ENCODE data around the gene PIF1.
A peak's percentile ranks its signal among the peaks of the same experiment; 100 is the strongest.

PIF1 gene, protein sequence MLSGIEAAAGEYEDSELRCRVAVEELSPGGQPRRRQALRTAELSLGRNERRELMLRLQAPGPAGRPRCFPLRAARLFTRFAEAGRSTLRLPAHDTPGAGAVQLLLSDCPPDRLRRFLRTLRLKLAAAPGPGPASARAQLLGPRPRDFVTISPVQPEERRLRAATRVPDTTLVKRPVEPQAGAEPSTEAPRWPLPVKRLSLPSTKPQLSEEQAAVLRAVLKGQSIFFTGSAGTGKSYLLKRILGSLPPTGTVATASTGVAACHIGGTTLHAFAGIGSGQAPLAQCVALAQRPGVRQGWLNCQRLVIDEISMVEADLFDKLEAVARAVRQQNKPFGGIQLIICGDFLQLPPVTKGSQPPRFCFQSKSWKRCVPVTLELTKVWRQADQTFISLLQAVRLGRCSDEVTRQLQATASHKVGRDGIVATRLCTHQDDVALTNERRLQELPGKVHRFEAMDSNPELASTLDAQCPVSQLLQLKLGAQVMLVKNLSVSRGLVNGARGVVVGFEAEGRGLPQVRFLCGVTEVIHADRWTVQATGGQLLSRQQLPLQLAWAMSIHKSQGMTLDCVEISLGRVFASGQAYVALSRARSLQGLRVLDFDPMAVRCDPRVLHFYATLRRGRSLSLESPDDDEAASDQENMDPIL

DNA sequence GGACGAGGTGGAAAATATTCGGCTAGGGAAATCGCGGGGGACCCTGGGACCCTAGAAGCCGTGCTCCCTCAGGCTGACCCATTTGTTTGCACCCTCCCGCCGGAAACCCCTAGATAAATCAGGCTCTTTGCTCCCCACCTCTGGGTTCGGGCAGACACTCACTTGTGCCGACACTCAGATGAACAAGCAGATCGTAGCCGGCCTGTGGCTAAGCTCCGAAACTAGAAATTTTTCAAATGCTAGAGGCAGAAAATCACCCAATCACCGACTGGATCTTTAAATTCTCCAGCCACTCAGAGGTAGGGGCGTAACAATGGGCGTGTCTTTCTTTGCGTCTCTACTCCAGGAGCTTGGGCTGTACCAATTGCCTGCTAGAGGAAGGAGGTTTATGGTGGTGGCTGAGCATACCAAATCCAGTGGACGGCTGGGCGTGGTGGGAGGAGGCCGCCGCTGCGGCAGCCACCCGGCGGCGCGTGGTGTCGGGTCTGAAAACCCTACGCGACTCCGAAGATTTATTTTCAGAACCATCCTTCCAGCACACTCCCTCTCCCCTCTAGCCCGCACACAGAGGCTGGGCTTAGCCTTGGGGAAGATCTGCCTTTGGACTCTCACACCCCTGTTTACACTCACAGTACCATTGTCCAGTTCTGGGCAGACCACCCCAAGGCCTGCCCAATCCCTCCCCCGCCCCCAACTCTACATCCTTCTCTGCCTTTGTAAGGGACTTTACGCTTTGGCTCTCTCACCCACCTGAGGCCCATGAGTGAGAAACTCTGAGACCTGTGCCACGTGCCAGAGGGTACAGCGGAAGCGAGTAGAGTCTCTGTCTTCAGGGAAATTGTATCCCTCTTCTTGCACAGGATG, at the start of gene PIF1:
TSS of gene PIF1 (minus strand) at position 217 of the 864 bp plus-strand sequence. CDS start 1,312 bp downstream, outside the sequence.
- peak; percentile 99 for DNase-seq (ENCODE audit: low read depth)

DNA sequence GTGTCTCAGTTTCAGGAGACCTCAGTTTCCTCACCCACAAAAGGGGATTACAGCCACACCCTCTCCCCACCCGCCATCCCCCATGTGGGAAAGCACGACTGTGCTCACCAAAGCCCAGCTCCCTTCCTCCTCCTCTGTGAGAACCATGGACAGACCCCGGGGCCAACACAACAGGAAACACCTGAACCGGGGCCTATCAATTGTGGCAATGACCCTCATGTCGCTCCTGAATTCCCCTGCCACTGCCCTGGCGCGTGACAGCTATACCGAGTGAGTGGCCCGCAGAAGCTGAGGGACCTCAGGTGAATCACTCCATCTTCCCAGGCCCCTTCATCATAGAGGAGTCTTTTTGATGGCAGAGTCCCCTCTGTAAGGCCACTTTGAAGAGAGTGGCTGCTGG, 44.9 kb upstream of the PIF1 start:
- no peak for DNase-seq (ENCODE audit: low read depth)

DNA sequence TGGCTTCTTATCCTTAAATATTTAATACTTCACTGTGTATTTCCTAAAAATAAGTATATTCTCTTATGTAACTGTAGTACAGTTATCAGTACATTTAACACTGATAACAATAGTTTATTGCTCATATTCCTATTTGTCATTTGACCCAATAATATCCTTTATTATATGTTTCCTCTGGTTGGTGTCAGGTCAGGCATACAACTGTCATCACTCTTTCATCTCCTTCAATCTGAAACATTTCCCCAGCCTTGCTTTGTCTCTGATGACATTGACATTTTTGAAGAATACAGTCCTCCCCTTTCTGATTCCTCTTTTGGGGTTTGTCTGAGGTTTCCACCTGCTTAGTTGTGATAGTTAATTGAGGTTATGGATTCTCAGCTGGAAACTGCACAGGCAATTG, 44.1 kb upstream of the PIF1 start:
- no peak for DNase-seq (ENCODE audit: low read depth)

DNA sequence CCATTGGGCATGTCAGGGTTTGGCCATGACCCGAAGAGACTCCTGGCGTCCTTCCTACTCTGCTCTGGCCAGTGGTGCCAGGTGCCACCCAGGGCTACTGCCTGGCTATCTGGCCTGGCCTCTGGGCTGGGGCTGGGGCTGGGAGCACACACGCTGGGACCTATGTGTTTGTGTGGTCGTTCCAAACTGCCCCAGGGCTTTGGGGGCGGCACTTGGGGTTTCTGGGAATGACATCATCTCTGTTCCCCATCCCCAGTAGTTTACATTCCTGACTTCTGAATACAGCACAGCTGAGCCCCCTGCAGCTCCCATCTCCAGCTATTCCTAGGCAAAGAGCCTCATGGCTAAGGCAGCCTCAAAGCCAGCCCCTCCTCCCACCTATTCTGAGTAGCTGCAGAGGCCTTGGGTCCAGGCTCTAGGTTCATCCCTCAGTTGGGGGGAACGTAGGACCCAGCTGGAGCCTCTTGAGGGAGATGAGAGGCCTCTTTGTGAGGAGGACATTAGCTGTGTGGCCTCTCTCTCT, 40.6 kb upstream of the PIF1 start:
- DNase-seq (ENCODE audit: low read depth), result no peak

DNA sequence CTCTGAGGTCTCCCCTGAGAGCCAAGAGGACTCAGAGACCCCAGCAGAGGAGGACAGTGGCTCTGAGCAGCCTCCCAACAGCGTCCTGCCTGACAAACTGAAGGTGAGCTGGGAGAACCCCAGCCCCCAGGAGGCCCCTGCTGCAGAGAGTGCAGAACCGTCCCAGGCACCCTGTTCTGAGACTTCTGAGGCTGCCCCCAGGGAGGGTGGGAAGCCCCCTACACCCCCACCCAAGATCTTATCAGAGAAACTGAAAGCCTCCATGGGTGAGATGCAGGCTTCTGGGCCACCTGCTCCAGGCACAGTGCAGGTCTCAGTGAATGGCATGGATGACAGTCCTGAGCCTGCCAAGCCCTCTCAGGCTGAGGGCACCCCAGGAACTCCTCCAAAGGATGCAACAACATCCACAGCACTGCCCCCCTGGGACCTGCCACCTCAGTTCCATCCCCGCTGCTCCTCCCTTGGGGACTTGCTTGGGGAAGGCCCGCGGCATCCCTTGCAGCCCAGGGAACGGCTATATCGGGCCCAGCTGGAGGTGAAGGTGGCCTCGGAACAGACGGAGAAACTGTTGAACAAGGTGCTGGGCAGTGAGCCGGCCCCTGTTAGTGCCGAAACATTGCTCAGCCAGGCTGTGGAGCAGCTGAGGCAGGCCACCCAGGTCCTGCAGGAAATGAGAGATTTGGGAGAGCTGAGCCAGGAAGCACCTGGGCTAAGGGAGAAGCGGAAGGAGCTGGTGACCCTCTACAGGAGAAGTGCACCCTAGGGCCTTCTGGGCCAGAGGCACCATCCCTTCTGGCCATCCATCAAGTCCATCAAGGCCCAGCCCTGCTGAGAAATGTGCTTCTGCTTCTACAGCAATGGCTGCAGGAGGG, 39.9 kb upstream of the PIF1 start:
- no peak for DNase-seq (ENCODE audit: low read depth)

DNA sequence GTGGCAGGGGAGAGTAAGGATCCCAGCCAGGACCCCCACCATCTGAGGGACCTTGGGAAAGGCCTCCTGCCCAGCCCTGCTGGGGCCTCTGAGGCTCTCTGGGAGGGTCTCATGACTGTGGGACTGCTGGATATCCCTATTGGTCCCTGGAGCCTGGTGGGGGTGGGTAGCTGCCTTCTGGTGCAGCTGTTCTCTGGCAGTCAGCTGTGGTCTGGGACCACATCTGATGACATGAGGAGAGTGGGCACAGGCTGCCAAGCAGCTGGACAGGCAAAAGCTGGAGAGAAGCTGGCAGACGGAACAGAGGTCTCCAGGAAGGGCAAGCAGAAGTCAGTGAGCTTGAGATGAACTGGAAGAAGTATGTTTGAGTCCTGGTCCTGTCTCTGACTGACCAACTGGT, 38.6 kb upstream of the PIF1 start:
- DNase-seq (ENCODE audit: low read depth), result no peak

DNA sequence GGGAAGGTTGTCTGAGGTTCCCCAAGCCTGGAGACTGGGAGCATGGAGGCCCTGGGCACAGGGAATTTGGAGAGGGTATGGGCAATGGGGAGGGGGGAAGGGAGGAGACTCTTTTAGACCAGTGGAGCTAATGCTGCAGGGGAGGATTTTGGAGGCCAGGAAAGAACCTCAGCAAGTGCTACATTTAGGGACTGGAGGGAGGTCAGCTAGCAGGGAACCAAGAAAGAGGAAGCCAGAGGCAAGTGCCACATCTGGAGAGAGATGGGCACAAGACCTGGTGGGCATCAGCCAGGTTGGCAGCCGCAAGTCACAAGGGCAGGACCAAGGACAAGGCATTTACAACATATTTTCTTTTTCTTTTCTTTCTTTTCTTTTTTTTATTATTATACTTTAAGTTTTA, 37.0 kb upstream of the PIF1 start:
- DNase-seq (ENCODE audit: low read depth), result no peak

DNA sequence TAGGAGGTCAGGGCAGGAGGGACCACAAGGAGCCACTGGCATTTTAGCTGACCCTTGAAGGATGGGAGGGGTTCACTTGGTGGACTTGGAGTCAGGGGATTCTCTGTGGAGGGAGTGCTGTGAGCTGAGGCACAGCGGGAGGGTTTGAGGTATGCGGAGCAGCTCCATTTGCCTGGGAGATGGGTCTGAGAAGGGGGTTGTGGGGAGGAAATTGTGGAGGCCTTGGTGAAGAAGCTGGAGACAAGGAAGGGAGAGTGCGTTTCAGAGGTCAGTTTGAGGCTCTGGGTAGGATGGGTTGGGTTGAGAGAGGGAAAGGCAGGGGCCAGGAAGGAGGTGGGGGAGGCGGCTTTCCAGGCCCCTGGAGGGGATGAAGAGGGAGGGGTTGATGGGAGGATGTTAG, 36.5 kb upstream of the PIF1 start:
- DNase-seq (ENCODE audit: low read depth), result no peak

DNA sequence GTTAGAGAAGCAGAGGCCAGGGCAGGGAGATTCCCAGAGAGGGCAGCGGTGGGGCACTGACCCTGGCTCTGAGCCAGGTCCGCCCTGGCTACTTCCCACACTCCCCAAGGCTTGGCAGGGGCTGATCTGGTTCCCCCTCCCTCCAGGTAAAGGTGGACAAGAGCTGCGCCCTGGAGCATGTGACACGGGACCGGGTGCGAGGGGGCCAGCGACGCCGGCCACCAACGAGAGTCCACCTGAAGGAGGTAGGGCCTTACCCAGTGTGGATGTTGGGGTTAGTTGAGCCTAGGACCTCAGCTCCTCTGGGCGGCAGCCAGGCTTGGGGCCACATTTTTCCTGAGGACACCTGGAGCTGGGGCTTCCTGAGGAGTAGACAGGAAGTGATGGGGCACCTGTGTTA, 35.9 kb upstream of the PIF1 start:
- DNase-seq (ENCODE audit: low read depth), result no peak

DNA sequence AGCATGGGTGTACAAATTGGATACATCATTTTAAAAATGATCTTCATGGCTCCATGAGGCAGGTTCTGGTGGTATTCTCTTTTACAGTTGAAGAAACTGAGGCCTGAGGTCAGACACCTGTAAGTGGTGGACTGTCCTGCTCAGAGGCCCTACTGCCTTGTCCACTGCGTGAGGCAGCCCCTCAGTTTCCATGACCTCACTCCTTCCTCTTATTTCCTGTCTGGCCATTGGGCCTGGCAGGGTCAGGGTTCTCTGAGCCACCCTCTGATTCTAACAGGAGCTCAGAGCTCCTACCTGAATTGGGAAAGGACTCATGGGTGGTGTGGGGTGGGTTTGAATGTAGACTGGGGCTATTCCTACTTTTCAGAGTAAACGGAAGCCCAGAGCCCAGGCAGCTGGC, 33.8 kb upstream of the PIF1 start:
- DNase-seq (ENCODE audit: low read depth), result no peak

DNA sequence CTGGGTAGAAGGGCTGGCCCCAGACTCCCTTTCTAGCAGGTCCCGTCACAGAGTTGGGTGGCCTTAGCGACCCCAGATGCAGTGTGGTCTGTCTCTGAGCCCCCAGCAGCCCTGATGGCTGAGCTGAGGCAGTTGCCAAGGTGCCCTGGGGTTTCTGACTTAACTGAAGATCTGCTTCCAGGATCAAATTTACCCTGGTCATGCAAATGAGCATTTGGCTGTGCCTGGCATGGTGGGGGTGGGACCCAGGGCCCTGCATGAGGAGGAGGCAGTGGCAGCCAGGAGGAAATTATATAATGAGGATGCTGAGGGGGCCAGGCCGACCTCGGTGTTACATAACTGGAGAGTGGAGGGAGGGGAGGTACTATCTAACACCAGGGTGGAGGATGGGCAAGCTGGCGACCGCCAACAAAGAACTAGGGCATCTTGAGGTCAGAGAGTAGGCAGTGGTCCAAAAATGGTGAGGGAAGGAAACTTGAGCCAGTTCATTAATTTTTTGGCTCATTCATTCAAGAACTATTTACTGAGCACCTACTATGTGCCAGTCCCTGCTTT, 32.7 kb upstream of the PIF1 start:
- DNase-seq (ENCODE audit: low read depth), result no peak

DNA sequence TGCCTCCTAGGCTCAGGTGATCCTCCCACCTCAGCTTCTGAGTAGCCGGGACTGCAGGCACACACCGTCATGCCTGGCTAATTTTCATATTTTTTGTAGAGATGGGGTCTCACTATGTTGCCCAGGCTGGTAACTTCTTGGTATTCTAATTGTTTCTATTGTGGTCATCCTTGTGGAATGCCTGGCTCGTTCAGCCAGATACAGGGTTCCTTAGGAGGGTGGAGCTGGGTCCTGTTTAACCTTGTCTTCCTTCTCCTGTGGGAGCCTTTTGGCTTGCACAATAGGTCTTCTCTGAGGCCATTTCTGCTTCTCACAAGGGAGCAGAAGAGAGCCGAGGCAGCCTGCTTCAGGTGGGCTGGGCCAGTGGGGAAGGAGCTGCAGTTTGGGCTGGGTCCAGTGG, 32.0 kb upstream of the PIF1 start:
- DNase-seq (ENCODE audit: low read depth), result no peak

DNA sequence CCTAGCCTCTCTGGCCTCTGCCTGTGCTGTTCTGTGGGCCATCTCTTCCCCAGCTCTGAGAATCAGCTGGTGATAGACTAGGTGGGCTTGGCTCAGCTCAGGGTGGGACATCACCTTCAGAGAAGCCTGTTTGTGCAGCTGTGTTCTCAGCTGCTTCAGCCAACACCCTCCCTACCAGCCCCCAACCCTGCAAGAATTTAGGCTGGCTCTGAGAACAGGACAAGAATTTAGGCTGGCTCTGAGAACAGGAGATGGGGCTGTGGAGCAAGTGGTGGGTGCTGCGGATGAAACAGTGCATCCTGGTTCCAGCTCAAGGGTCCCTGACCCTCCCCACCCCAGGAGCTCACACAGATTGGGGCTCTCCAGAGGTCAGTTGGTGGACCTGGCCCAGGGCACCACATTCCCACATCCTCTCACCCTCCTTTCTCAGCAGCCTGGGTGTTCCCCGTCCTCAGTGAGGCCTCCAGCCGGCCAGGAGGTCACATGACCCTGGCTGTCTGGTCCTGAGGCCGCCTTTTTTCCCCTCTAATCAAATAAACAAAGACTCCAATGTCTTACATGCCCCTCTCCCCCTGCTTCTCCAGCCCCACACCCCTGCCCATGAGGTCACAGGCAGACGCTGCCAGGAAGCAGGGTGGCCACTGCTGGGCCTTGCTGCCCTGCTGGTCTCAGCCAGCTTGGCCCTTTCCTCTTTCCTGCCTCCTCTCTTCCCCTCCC, 31.1 kb upstream of the PIF1 start:
- no peak for DNase-seq (ENCODE audit: low read depth)

DNA sequence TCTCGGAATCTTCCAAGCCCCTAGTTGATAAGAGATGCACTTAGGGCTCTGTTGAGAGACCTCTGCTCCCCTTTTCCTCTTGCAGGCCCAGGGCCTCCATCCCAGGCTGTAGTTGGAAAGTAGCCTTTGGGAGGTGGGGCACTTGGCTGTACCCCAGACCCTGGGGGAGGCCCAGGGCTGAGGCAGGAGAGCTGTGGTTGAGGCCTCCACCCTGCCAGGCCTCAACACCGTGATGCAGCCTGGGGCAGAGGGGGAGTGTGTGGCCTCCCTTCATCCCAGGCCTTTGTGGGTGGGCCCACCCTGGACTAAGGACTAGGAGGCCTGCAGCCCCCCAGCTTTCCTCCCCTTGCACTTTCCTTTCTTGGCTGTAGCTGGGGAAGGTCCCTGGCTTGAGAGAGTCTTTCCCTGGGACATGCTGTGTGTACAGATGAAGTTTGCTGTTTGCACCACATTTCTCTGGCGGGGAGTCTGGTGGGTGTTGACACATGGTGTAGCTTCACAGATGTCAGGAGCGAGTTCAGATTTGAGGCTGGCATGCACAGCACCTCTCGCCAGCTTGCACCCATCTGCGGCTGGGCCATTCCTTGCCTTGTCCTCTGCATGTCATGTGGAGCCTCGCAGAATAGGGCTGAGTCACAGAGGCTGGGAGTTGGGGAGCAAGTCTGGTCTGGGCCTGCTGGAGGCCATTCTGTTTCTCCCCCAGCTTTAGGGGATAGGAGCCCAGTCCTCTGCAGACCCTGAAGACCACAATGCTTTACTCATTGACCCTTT, 29.9 kb upstream of the PIF1 start:
- no peak for DNase-seq (ENCODE audit: low read depth)

DNA sequence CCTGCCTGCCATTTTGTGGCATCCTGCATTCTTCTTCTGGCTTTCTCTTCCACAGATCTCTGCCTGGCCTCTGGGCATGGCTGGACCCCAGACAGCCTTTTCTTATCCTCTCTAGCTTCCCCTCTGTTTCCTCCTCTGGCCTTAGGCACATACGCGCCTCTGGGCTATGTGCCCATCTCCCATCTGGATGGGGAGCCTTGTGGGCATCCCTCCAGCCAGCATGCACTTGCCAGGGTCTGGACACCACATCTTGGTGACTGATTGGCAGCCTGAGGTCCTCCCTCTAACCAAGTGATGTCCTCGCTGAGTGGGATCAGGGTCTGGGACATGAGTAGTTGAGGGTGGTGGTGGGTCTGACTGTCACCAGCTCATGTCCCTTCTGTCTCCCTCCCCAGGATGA, 29.1 kb upstream of the PIF1 start:
- no peak for DNase-seq (ENCODE audit: low read depth)

DNA sequence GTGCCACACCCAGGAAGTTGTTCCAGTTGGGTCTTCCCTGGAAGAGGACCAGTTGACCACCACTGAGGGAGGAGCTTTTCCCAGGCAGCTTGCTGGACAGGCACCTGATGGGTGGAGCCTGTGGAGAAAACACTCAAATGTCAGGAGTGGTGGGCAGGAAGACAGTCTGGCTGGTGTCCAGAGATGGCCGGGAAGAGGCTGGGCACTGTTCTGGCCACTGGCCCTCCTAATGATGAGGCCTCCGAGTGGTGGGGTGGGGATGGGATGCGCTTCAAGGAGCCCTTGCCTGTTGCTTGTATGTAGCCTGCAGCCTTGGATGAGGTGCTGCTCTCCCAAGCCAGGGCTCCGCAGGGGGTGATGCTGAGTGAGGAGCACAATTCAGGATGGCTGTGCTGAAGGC, 28.6 kb upstream of the PIF1 start:
- DNase-seq (ENCODE audit: low read depth), result no peak

DNA sequence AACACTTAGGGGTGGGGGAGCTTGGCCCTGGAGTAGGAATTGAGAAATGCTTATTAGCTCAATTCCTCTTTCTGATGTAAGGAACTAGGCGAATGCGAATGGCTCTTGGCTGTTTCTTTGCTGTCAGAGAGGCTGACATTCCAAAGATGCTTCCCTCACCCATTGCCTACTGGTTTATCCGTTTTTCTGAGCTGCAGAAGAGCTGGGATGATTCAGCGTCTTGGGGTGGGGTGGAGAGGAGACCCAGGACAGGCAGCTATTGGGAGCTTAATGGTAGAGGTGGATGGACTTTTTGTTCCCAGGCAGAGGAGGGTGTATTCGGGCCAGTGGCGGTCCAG, 26.0 kb upstream of the PIF1 start:
- DNase-seq (ENCODE audit: low read depth), result no peak

DNA sequence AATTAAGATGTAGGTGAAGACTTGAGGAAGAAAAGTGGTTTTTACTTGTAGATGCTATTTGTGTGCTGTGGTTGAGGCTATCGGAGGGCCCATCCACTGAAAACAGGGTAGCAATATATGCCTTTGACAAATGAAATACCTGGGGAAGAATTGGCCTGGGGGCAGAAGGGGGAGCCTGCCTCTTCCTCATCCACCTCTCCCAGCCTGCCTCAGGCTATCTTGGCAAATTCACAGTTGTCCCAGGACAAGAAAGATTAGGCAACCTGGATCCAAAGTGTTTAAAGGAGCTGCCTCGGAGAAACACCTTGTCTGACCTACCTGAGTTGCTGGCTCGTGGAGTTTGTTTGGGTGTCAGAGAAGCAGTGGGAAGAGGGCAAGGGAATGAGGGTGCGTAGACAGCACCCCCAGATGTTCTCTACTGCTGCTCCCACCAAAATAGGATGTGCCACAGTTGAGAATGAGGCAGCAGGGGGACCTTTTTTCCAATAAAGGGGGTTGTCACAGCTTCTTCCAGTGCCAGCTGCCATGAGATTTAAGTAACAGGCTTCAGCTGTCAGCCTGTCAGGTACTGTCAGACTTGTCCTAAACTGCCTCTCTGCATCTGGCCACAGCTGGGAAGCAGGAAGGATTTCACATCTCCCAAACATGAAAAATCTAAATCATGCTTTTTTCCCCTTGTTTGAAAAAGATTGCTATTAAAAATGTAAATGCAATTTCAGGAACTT, 25.5 kb upstream of the PIF1 start:
- no peak for DNase-seq (ENCODE audit: low read depth)
